GM23248 (cell line): ENCODE data around the gene ANKRD53. TPM values are rescaled to one million over a fixed set of nuclear protein-coding genes. Genes with fewer than 3 reads are reported as not detected.

Experiments used
- DNase-seq: peaks from one replicate; pipeline ENCODE4 v3.0.0-alpha.2; 2015
- H2AFZ ChIP-seq: fragments of 200-600 bp; sonication (generic); 2 replicates; pipeline ENCODE4 v1.6.1; 2016; ENCODE audit warnings: antibody characterized with exemption
- H3F3A ChIP-seq: fragments of 200-600 bp; sonication (generic); 2 replicates; pipeline ENCODE4 v1.6.1; 2016; ENCODE audit warnings: mild to moderate bottlenecking, antibody characterized with exemption, mixed run types; ENCODE audit not compliant: insufficient read depth
- H3K27ac ChIP-seq: fragments of 200-600 bp; sonication (generic); 2 replicates; pipeline ENCODE4 v1.5.1; 2016; ENCODE audit warnings: mild to moderate bottlenecking
- H3K27me3 ChIP-seq: fragments of 200-600 bp; sonication (generic); replicated peaks from 2 replicates; pipeline ENCODE4 v1.6.1; 2016; ENCODE audit warnings: mild to moderate bottlenecking; ENCODE audit not compliant: insufficient read depth
- H3K36me3 ChIP-seq: fragments of 200-600 bp; sonication (generic); 2 replicates; pipeline ENCODE4 v1.6.1; 2016; ENCODE audit warnings: low read depth, mild to moderate bottlenecking
- H3K4me1 ChIP-seq: fragments of 200-600 bp; sonication (generic); 2 replicates; pipeline ENCODE4 v1.6.1; 2016; ENCODE audit warnings: mild to moderate bottlenecking; ENCODE audit not compliant: insufficient read depth
- H3K4me2 ChIP-seq: fragments of 200-600 bp; sonication (generic); one replicate; pipeline ENCODE4 v1.6.1; 2016; ENCODE audit warnings: mild to moderate bottlenecking; ENCODE audit not compliant: unreplicated experiment
- H3K4me3 ChIP-seq: fragments of 200-600 bp; sonication (generic); 2 replicates; pipeline ENCODE4 v1.5.1; 2016; ENCODE audit warnings: mild to moderate bottlenecking
- H3K79me2 ChIP-seq: fragments of 200-600 bp; sonication (generic); 2 replicates; pipeline ENCODE4 v1.6.1; 2016; ENCODE audit warnings: mild to moderate bottlenecking; ENCODE audit not compliant: insufficient read depth
- H3K9ac ChIP-seq: fragments of 200-600 bp; sonication (generic); 2 replicates; pipeline ENCODE4 v1.6.1; 2016; ENCODE audit warnings: mild to moderate bottlenecking
- H3K9me2 ChIP-seq: fragments of 200-600 bp; sonication (generic); 2 replicates; pipeline ENCODE4 v1.6.1; 2016; ENCODE audit warnings: mixed run types, mild to moderate bottlenecking, moderate library complexity; ENCODE audit not compliant: insufficient read depth
- H3K9me3 ChIP-seq: fragments of 200-600 bp; sonication (generic); one replicate; pipeline ENCODE4 v1.6.1; 2017; ENCODE audit warnings: low read depth
- H4K20me1 ChIP-seq: fragments of 200-600 bp; sonication (generic); 2 replicates; pipeline ENCODE4 v1.6.0; 2016; ENCODE audit not compliant: insufficient read depth
- EZH2 ChIP-seq: fragments of 200-600 bp; sonication (generic); IDR thresholded peaks from 2 replicates; pipeline ENCODE4 v1.6.1; 2018; ENCODE audit warnings: antibody characterized with exemption, mild to moderate bottlenecking; ENCODE audit not compliant: insufficient read depth, poor library complexity, severe bottlenecking
- EZH2phosphoT487 ChIP-seq: fragments of 200-600 bp; sonication (generic); IDR thresholded peaks from 2 replicates; pipeline ENCODE4 v1.6.1; 2018; ENCODE audit warnings: antibody characterized with exemption, moderate library complexity, mild to moderate bottlenecking, low read depth; ENCODE audit not compliant: insufficient read depth
- WGBS, 2 experiments: methylation state at CpG; one replicate each; pipeline ENCODE4 v1.1.6; 2015 to 2017; ENCODE audit warnings: low lambda C conversion rate in 2 of 2, low coverage in 1 of 2; ENCODE audit errors: missing lambda C conversion rate in 2 of 2; 5-methylcytosine and 5-hydroxymethylcytosine counted together
- in situ Hi-C: fragments of 300-500 bp; cut with MboI; formaldehyde crosslinking; loops from 2 replicates; pipeline ENCODE4 v1.15.0; 2020
- polyA plus RNA-seq: library from polyadenylated mRNA; unstranded; fragments of >200 nt; fragmentation: Nextera tagmentation; extraction: Ambion mirVana; gene quantifications from 2 replicates; pipeline ENCODE4 v1.2.1, GENCODE V29; 2016
- total RNA-seq: library from RNA; depleted of rRNA; stranded (reverse); fragments of >200 nt; shearing (Covaris generic); gene quantifications from 2 replicates; pipeline ENCODE4 v1.2.3, GENCODE V29; 2014

ANKRD53 gene
- total and polyA plus RNA-seq, 2 experiments from 2014 or later, result 1.2 TPM; not detected in 1

- in situ Hi-C loops, result no loop called here
These were observed 6.9 kb downstream of the ANKRD53 start for GRCh38 chr2:70985283-70985688.

GRCh38 chr2:70985956-70986355, 7.5 kb downstream of the ANKRD53 start:
- H3K79me2 ChIP-seq, result peaks cover 13% of the 10 kb centered on the region; the same call in 1 of the 2 replicates
- in situ Hi-C loops, result no loop called here
- H3K9ac ChIP-seq, result no peak overlapping the region
- no peak overlapping the region for H3K4me2 ChIP-seq
- H3F3A ChIP-seq, result no peaks in the 10 kb centered on the region
- no peaks in the 10 kb centered on the region for H3K9me3 ChIP-seq
- H3K27ac ChIP-seq, result no peak overlapping the region
- DNase-seq, result no peak
- no peak overlapping the region for H3K4me3 ChIP-seq
- H3K4me1 ChIP-seq, result no peaks in the 10 kb centered on the region
- no peaks in the 10 kb centered on the region for H3K27me3 ChIP-seq
- no peak overlapping the region for H2AFZ ChIP-seq
- TF ChIP-seq EZH2 (no peak), EZH2phosphoT487 (no peak)
- peaks cover 6% of the 10 kb centered on the region; the same call in 1 of the 2 replicates for H3K36me3 ChIP-seq
- no peaks in the 10 kb centered on the region for H3K9me2 ChIP-seq
- WGBS, 2 experiments, result 94 to 100% methylated on average over 1 of the region's 1 CpG
- H4K20me1 ChIP-seq, result no peaks in the 10 kb centered on the region

More at GRCh38 chr2:70985283-70985688, 6.9 kb downstream of the ANKRD53 start:
- no peak for DNase-seq
- no peaks in the 10 kb centered on the region for H3K27me3 ChIP-seq
- no peaks in the 10 kb centered on the region for H3F3A ChIP-seq
- H3K9ac ChIP-seq, result no peak overlapping the region
- H3K27ac ChIP-seq, result no peak overlapping the region
- peaks cover 6% of the 10 kb centered on the region; the same call in 1 of the 2 replicates for H3K36me3 ChIP-seq
- no peaks in the 10 kb centered on the region for H3K9me2 ChIP-seq
- H3K4me3 ChIP-seq, result no peak overlapping the region
- 0 out of 2 replicates have a peak, but pooled peaks cover 6% of the 10 kb centered on the region for H3K79me2 ChIP-seq
- H2AFZ ChIP-seq, result no peak overlapping the region
- TF ChIP-seq EZH2phosphoT487, result no peak
- TF ChIP-seq EZH2, result no peak
- no peaks in the 10 kb centered on the region for H3K4me1 ChIP-seq
- 71 to 87% methylated on average over 4 to 5 of the region's 5 CpGs for WGBS, 2 experiments
- no peak overlapping the region for H3K4me2 ChIP-seq
- no peaks in the 10 kb centered on the region for H3K9me3 ChIP-seq
- H4K20me1 ChIP-seq, result no peaks in the 10 kb centered on the region

GRCh38 chr2:70986499-70987189, 8.2 kb downstream of the ANKRD53 start:
- Histone ChIP-seq H3K9me2 (no peaks in the 10 kb centered on the region), H3K4me1 (no peaks in the 10 kb centered on the region), H3K4me2 (no peak overlapping the region), H3K9me3 (no peaks in the 10 kb centered on the region), H4K20me1 (no peaks in the 10 kb centered on the region), H3K27me3 (no peaks in the 10 kb centered on the region), H3K9ac (no peak overlapping the region), H3F3A (no peaks in the 10 kb centered on the region), H3K79me2 (peaks cover 20% of the 10 kb centered on the region), H3K36me3 (peaks cover 6% of the 10 kb centered on the region; the same call in 1 of the 2 replicates), H3K27ac (no peak overlapping the region), H2AFZ (no peak overlapping the region), H3K4me3 (no peak overlapping the region)
- in situ Hi-C loops, result no loop called here
- WGBS, 2 experiments, result 80 to 84% methylated on average over 4 of the region's 4 CpGs
- TF ChIP-seq EZH2phosphoT487 (no peak), EZH2 (no peak)
- DNase-seq, result no peak

- Histone ChIP-seq H3K9ac (no peak overlapping the region), H2AFZ (no peak overlapping the region), H3K4me1 (no peaks in the 10 kb centered on the region), H3K4me2 (no peak overlapping the region), H3K4me3 (no peak overlapping the region), H3K79me2 (peaks cover 27% of the 10 kb centered on the region), H3K36me3 (peaks cover 6% of the 10 kb centered on the region; the same call in 1 of the 2 replicates), H3F3A (no peaks in the 10 kb centered on the region), H3K9me3 (no peaks in the 10 kb centered on the region), H4K20me1 (no peaks in the 10 kb centered on the region), H3K27me3 (no peaks in the 10 kb centered on the region), H3K9me2 (no peaks in the 10 kb centered on the region), H3K27ac (no peak overlapping the region)
- TF ChIP-seq EZH2phosphoT487 (no peak), EZH2 (no peak)
- in situ Hi-C loops, result no loop called here
- no peak for DNase-seq
- 43 to 59% methylated on average over 1 of the region's 1 CpG for WGBS, 2 experiments
These were observed 9.0 kb downstream of the ANKRD53 start for GRCh38 chr2:70987386-70987785.

- H3K9me3 ChIP-seq, result no peaks in the 10 kb centered on the region
- no peak for DNase-seq
- H3K9ac ChIP-seq, result no peak overlapping the region
- H2AFZ ChIP-seq, result no peak overlapping the region
- H3K27me3 ChIP-seq, result no peaks in the 10 kb centered on the region
- H3K4me1 ChIP-seq, result peaks cover 5% of the 10 kb centered on the region; the same call in 1 of the 2 replicates
- peaks cover 35% of the 10 kb centered on the region for H3K79me2 ChIP-seq
- no peaks in the 10 kb centered on the region for H4K20me1 ChIP-seq
- no peak overlapping the region for H3K27ac ChIP-seq
- no peaks in the 10 kb centered on the region for H3F3A ChIP-seq
- H3K4me3 ChIP-seq, result no peak overlapping the region
- no peak overlapping the region for H3K4me2 ChIP-seq
- TF ChIP-seq EZH2phosphoT487 (no peak), EZH2 (no peak)
- peaks cover 6% of the 10 kb centered on the region; the same call in 1 of the 2 replicates for H3K36me3 ChIP-seq
- in situ Hi-C loops, result no loop called here
- 27 to 32% methylated on average over 4 of the region's 4 CpGs for WGBS, 2 experiments
- no peaks in the 10 kb centered on the region for H3K9me2 ChIP-seq
These were observed 9.7 kb downstream of the ANKRD53 start for GRCh38 chr2:70988151-70988550.
